ENCODE data around the gene ADCY9. TPM values are rescaled to one million over a fixed set of nuclear protein-coding genes. Genes with fewer than 3 reads are reported as not detected.

The ADCY9 gene
- total RNA-seq, 1 experiment from 2014 or later = 11.5 TPM

GRCh38 chr16:3993052-3993785, 123.0 kb downstream of the ADCY9 start:
- TF ChIP-seq E2F1 (CRISPR knock-in tag; IDR thresholded peaks at IDR 0.05) = no peak
- TF ChIP-seq USF1 (CRISPR knock-in tag; IDR thresholded peaks at IDR 0.05) = no peak
- TF ChIP-seq ZNF232 (CRISPR knock-in tag; IDR thresholded peaks at IDR 0.05) = no peak
- TF ChIP-seq ERG (CRISPR knock-in tag; IDR thresholded peaks at IDR 0.05) = no peak
- no peak for TF ChIP-seq ELF4 (CRISPR knock-in tag; IDR thresholded peaks at IDR 0.05; ENCODE audit: low read depth)
- no peak for TF ChIP-seq ZNF121 (CRISPR knock-in tag; IDR thresholded peaks at IDR 0.05)
- no peak for TF ChIP-seq OVOL2 (CRISPR knock-in tag; IDR thresholded peaks at IDR 0.05; ENCODE audit: borderline replicate concordance)
- no peak for TF ChIP-seq ZBTB43 (CRISPR knock-in tag; IDR thresholded peaks at IDR 0.05)
- TF ChIP-seq E2F4 (CRISPR knock-in tag; IDR thresholded peaks at IDR 0.05; ENCODE audit: borderline replicate concordance, low read depth) = no peak
- no peak for TF ChIP-seq FOXK1 (CRISPR knock-in tag; IDR thresholded peaks at IDR 0.05)
- TF ChIP-seq, protein P1, sequence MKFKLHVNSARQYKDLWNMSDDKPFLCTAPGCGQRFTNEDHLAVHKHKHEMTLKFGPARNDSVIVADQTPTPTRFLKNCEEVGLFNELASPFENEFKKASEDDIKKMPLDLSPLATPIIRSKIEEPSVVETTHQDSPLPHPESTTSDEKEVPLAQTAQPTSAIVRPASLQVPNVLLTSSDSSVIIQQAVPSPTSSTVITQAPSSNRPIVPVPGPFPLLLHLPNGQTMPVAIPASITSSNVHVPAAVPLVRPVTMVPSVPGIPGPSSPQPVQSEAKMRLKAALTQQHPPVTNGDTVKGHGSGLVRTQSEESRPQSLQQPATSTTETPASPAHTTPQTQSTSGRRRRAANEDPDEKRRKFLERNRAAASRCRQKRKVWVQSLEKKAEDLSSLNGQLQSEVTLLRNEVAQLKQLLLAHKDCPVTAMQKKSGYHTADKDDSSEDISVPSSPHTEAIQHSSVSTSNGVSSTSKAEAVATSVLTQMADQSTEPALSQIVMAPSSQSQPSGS (CRISPR knock-in tag; IDR thresholded peaks at IDR 0.05; ENCODE audit: borderline replicate concordance, low read depth) = no peak
- TF ChIP-seq, protein P2, sequence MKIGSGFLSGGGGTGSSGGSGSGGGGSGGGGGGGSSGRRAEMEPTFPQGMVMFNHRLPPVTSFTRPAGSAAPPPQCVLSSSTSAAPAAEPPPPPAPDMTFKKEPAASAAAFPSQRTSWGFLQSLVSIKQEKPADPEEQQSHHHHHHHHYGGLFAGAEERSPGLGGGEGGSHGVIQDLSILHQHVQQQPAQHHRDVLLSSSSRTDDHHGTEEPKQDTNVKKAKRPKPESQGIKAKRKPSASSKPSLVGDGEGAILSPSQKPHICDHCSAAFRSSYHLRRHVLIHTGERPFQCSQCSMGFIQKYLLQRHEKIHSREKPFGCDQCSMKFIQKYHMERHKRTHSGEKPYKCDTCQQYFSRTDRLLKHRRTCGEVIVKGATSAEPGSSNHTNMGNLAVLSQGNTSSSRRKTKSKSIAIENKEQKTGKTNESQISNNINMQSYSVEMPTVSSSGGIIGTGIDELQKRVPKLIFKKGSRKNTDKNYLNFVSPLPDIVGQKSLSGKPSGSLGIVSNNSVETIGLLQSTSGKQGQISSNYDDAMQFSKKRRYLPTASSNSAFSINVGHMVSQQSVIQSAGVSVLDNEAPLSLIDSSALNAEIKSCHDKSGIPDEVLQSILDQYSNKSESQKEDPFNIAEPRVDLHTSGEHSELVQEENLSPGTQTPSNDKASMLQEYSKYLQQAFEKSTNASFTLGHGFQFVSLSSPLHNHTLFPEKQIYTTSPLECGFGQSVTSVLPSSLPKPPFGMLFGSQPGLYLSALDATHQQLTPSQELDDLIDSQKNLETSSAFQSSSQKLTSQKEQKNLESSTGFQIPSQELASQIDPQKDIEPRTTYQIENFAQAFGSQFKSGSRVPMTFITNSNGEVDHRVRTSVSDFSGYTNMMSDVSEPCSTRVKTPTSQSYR (CRISPR knock-in tag; IDR thresholded peaks at IDR 0.05) = no peak
- Mint-ChIP-seq H3K4me1 (peaks cover 3% of the 10 kb centered on the region; the same call in 1 of the 2 replicates), H3K27me3 (ENCODE audit: low read depth) (no peaks in the 10 kb centered on the region), H3K4me3 (no peak overlapping the region), H3K9me3 (no peaks in the 10 kb centered on the region), H3K36me3 (no peaks in the 10 kb centered on the region), H3K27ac (peak overlapping the region; percentile 16; the same call in 1 of the 2 replicates)
- ATAC-seq (no peak), DNase-seq (ENCODE audit: low spot score) (no peak)
- ChIA-PET CTCF (interaction anchor here (0.9 kb wide), 1 partner anchor 10 kb away, joined by 3 read pairs; no protein-coding TSS in a partner anchor), POLR2A (interaction anchor here (0.5 kb wide), 1 partner anchor 48 kb away, joined by 3 read pairs; no protein-coding TSS in a partner anchor)
